ENCODE results near the gene SPEF2.

The SPEF2 gene

GRCh38 chr5:35777358-35778087 is 159.9 kb downstream of the SPEF2 start (continued):
- TF ChIP-seq ZNF350 (tag by site-specific recombination; IDR thresholded peaks at IDR 0.05) (no peak), ZNF18 (tag by site-specific recombination; IDR thresholded peaks at IDR 0.05) (no peak), ZBTB17 (tag by site-specific recombination; IDR thresholded peaks at IDR 0.05) (no peak), ZNF37A (tag by site-specific recombination; IDR thresholded peaks at IDR 0.05) (no peak), WT1 (tag by site-specific recombination; IDR thresholded peaks at IDR 0.05) (no peak), ZBTB26 (tag by site-specific recombination; optimal IDR thresholded peaks at IDR 0.05) (no peak), ZNF544 (tag by site-specific recombination; IDR thresholded peaks at IDR 0.05) (no peak), ZNF26 (tag by site-specific recombination; IDR thresholded peaks at IDR 0.05) (no peak), ZNF473 (tag by site-specific recombination; IDR thresholded peaks at IDR 0.05) (no peak), PATZ1 (tag by site-specific recombination; IDR thresholded peaks at IDR 0.05) (no peak), ZNF791 (tag by site-specific recombination; IDR thresholded peaks at IDR 0.05) (no peak), MYNN (tag by site-specific recombination; IDR thresholded peaks at IDR 0.05; ENCODE audit: borderline replicate concordance) (no peak; the same call in 1 of the 2 replicates), KLF17 (tag by site-specific recombination; IDR thresholded peaks at IDR 0.05) (no peak), ZNF510 (tag by site-specific recombination; IDR thresholded peaks at IDR 0.05; ENCODE audit: insufficient replicate concordance) (peak; percentile 81), ZNF148 (tag by site-specific recombination; IDR thresholded peaks at IDR 0.05; ENCODE audit: borderline replicate concordance) (no peak), ZNF549 (tag by site-specific recombination; IDR thresholded peaks at IDR 0.05) (no peak), SP3 (tag by site-specific recombination; IDR thresholded peaks at IDR 0.05) (peak; percentile 56; the same call in 1 of the 2 replicates), ZNF239 (tag by site-specific recombination; IDR thresholded peaks at IDR 0.05) (no peak), ZIC2 (tag by site-specific recombination; IDR thresholded peaks at IDR 0.05) (no peak), GLIS2 (tag by site-specific recombination; IDR thresholded peaks at IDR 0.05) (no peak), ZNF292 (tag by site-specific recombination; IDR thresholded peaks at IDR 0.05; ENCODE audit: borderline replicate concordance, low read depth) (0 out of 2 replicates have a peak, but pooled peaks have one; percentile 67), ZBTB11 (tag by site-specific recombination; conservative IDR thresholded peaks at IDR 0.05; ENCODE audit: low read depth) (peak; percentile 87), ZNF132 (tag by site-specific recombination; IDR thresholded peaks at IDR 0.05; ENCODE audit: borderline replicate concordance) (no peak), ZNF266 (tag by site-specific recombination; IDR thresholded peaks at IDR 0.05; ENCODE audit: low read depth) (peak; percentile 83), ZNF585B (tag by site-specific recombination; IDR thresholded peaks at IDR 0.05) (no peak), PRDM1 (tag by site-specific recombination; IDR thresholded peaks at IDR 0.05) (no peak)

Measured in HEK293 (cell line).